Hindlimb muscle (tissue), 1 donor: ENCODE results near the gene DLD. TPM values are rescaled to one million over a fixed set of nuclear protein-coding genes. Genes with fewer than 3 reads are reported as not detected.
"Not testable (repeated sequence)": the region's sequence is repeated elsewhere in the genome, so short reads cannot be mapped to it uniquely, and the experiment has no call there.

Experiments
- DNase-seq: peaks from one replicate; pipeline ENCODE4 v3.0.0-alpha.2; 2013
- polyA plus RNA-seq: library from polyadenylated mRNA; unstranded; fragments of 120-200 nt; gene quantifications from one replicate; pipeline ENCODE4 v1.2.1, GENCODE V29; 2013; ENCODE audit not compliant: insufficient read length

Gene DLD
- polyA plus RNA-seq, 1 donor, result 77.9 TPM

DNA sequence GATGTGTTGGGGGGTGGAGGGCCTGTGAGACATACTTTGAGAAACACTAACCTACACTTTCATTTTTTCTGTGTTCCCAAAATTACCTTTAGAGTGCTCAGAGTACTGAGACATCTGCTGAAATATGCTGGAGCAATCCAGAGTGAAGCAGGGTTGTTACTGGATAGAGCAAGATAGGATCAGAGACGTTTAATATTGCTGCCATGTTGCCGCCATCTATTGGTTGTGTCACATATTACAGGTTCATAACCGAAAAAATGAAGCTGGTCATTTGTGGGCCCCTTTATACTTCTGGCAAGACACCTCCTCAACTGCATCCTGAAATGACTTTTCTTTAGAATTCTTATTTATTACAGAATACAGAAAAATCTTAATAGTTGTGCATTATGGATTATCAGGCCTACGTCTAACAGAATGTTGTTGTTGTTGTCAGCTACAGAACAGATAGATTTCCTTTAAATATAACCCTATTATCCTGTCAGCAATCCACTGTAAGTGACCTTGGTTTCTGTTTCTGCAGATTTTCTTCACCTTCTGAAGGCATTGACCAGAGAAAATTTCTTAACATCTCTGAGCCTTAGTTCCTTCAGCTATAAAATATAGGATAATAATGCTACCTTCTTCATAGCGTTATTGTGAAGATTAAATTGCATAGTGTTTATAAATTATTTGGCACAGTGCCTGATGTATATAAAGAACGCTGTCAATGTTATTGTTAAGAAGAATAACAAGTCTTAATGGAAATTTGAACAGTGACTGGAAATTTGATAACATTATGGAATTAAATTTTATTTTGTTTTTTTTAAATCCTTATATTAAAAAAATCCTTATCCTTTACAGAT, 16.2 kb upstream of the DLD start:
- DNase-seq, result peak; percentile 55

DNA sequence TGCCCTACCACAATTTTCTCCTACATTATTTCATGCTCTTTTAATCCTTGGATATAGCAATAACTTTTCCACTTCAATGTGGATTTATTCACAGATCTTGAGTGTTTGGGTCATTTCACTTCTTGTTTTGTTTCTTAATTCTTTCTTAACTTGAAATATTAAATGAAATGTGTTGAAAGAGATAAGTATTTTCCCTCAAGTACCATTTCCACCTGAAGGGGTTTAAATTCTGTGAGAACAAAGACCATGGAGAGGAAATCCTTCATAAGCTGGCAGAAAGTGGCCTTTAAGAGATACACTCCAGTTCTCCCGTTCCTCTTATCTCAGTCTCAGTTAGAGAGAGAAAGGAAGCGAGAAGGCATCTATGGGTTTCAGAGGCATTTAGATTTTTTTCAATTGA, 14.1 kb upstream of the DLD start:
- no peak for DNase-seq

DNA sequence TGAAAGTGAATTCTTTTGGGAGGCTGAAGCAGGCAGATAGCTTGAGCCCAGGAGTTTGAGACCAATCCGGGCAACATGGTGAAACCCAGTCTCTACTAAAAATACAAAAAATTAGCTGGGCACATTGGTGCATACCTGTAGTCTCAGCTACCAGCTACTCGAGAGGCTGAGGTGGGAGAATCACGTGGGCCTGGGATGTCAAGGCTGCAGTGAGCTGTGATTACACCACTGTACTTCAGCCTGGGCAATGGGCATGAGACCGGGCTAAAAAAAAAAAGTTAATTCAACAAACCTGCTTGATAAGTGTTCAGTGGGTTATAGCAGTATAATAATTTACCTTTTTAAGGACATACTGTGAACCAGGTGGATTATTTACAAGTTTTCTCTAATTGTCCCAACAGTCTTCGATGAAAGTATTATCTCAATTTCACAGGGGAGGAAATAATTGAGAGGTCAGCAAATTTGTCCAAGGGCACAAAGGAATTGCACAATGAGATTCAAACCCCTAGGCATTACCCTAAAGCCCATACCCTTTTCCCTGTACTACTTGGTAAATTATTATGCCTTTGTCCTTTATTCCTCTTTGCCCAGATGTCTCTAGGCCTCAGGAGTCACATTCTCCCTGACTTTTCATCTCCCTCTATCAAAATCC, 13.1 kb upstream of the DLD start:
- DNase-seq, result no peak

DNA sequence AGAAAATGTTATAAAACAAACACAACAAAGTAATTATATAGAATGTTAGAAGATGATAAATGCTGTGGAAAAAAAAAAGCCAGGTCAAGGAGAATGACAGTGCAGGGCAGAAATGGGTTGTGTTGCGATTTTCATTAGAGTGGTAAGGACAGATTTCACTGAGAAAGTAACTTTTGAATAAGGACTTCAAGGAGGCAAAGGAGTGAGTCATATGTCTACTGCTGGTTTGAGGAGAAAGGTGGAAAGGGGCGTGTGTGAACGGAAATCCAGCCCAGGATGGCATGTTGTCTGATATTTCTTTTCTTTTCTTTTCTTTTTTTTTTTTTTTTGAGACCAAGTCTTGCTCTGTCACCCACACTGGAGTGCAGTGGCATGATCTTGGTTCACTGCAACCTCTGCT, 12.3 kb upstream of the DLD start:
- no peak for DNase-seq

DNA sequence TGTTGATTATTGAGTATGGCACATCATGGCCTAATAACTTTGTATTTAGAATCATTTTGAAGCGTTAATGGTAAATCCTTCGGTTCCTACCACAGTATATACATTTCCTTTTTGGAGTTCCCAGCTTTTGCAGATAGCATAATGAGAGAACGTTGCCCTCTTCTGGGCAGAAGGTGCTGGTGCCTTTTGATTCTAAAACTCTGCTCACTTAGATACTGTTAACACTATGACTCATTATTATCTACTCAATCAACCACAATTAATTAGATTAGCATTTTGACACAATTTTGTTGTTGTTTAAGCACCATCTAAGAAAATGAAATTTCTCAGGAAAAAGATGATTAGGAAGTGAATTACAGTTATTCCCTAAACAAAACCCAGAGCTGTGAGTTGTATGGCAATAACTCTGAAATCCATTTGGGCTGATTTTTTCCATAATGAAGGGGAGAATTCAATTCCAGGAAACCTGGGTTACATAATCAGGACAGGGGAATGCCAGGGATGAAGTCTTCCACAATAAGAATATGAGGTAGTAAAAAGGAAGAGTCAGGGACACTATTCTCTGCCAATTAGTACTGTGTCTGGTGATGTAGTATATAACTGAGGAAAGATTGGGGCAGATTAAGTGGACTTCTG, 11.5 kb upstream of the DLD start:
- DNase-seq, result no peak

DNA sequence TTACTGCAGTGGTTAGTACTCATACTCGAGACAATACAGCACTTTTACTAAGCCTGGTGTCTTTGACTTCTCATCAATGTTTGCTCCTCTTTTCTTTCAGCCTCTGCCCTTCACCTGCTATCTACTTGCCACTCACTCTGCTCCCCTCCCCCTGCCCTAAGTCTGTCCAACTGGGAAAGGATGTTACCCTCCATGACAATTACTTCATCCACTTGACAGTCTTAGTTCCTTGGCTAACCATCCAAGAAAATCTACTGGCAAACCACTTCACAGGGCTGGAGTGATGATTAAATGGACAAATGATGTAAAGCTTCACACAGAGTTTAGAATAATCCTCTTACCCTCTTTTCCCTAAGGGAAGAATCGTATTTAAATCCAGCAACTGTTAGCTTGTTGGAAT, 8.2 kb upstream of the DLD start:
- DNase-seq, result no peak

DNA sequence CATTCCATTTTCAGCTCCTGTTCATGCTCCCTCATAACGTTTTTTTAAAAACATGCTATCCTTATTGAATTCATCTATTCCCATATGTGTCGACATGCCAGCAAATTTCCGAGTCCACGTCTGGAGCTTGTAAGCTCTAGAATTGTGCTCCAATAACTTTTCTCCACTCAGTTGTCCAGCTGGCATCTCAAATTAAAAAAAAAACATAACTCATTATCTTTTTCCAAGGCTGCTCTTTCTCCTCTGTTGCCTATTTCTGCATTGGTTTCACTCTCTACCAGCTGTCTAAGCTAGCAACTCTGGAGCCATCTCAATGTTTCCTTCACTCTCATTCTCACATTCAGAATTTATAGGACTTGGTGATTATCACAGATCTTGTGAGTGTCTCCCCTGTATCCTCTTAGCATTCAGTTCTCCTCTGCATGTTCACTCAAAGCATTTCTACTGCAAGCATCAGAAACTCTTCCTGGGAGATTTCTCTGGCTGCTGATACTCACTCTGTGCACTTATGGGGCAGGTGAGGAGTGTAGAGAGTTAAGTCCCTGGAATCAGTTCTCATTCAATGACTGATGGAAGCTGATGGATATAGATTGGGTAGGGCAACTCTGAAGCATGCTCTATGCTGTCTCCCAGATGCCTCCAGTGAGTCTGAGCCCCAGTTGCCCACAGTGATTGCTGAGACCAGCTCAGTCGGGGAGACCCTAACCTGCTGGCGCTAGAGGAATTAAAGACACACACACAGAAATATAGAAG, 6.7 kb upstream of the DLD start:
- no peak for DNase-seq

DNA sequence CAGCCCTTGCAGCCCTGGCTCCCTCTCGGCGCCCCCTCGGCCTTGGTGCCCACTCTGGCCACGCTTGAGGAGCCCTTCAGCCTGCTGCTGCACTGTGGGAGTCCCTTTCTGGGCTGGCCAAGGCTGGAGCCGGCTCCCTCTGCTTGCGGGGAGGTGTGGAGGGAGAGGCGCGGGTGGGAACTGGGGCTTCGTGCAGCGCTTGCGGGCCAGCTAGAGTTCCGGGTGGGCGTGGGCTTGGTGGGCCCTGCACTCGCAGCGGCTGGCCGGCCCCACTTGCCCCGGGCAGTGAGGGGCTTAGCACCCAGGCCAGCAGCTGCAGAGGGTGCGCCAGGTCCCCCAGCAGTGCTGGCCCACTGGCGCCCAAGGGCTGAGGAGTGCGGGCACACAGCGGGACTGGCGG, 3.2 kb upstream of the DLD start:
- DNase-seq, result not testable (repeated sequence)

DNA sequence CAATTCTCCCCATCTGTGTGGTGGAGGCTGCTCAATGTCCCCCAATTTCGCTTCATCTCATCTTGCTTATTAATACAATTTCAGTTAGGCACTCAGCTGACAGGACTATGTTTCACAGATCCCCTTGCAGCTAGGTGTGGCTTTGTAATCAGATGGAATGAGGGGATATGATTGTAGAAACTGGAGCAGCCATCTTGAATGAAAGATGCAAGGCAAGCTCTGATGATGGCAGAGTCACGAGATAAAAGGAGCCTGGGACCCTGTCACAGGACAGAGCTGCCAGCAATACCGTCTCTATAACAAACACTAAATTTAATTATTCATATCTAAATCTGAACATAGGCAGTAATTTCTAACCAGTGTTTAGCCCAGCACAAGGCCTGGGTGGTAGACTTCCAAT, 991 bp upstream of the DLD start:
- DNase-seq, result no peak

DNA sequence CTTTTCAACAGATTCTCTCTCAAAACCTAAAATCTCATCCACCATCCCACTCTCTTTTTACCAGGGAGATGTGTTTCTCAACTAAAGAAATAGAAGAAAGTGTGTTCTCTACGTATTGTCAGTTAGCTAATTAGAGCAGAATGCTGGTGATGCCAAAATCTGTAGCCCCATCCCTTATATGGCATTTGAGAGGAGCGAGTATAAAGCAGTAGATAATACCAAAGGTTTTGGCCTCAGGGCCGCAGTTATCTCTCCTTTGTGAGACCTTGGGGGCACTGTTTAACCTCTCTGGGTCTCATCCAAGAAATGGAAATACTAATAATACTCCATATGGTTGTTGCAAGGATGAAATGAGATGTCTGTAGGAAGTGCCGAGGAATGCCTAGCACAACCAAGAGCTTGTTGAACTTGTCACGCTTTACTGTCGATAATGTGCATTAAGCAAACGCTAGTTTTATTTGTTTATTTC, 456 bp upstream of the DLD start:
- DNase-seq, result no peak

DNA sequence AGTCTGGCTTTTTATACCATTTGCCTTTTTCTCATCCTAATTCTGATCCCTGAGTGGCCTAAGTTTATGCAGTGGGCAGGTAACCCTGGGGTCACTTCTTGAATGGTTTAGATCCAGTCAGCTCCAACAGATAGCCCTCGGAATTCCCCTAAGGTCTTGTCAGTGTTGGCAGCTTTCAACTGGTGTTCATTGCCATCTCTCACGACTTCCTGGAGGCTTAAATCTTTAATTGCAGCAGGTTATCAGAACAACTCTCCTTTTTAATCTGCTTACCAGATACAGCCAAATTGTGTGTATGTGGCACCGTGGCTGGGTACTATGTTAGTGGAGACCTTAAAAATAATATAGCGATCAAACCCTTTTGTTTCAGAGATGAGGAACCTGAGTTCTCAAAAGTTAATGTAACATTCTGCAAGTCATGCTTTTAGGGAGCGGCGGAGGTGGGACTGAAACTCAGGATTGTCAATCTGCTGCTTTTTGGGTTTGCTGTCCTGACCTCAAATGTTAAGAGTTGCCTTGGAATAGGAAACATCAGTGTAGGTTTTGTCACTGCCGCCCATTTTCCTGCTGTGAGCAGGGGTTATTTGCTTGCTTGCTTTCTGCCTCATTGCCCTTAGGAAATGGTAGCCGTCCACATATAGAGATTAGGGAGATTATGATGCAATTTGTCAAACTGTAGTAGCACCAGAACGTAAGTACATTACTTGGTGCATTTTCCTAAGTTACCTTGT, 818 bp downstream of the DLD start:
- DNase-seq, result no peak

DNA sequence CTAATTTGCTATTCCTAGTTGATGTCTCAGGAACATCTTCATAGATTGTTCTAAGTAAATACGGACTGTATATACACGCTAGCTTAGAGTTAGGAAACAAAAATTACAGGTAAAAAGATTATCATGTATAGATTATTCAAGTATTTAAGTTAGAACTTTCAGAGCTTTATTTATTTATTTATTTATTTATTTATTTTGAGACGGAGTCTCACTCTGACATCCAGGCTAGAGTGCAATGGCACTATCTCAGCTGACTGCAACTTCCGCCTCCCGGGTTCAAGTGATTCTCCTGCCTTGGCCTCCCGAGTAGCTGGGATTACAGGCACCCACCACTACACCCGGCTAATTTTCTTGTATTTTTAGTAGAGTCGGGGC, 1.4 kb downstream of the DLD start:
- DNase-seq, result not testable (repeated sequence)

DNA sequence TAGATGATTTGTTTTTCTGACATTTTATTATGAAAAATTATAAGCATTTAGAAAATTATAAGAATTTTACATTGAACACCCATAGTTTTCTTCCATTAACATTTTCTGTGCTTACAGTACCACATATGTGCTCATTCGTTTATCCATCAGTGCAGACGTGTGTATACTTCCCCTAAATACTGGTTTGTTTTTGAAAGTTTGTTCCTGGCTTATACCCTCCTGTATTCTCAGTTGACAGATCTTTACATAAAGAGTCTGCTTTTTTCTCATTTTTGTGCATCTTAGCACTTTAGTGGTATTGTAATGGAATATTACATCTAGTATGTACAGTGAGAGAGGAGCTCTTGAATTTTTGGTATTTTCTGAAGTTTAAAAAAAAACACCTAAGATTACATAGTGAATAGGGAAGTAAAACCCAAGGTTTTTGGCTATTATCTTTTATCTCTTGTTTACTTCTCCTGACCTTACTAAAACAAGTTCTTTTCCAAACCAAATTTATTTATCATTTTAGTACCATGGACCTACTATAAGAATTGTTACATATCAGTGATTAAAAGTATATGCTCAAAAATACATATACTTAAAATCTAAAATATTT, 8.1 kb downstream of the DLD start:
- DNase-seq, result no peak

DNA sequence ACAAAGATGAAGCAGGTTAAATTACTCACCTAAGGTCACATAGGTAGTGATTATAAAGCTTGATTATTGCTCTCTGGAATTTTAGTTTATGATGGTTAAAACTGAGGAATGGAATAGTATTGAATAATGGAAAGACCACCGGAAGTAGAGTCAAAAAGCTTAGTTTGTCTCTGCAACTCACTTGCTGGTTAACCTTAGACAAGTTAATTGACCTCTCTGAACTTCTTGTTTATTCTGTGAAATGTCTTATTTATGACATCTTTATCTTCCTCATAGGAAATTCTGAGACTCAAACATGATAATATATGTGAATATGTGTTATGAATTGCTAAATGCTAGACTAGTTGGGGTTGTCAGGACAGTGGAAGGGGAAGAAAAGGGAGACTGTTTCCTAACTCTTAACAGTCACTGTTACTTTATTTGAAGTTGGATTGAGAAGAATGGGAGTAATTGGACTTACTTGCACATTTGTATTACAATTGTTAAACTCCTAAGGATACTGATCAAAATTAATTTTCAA, 9.6 kb downstream of the DLD start:
- no peak for DNase-seq

DNA sequence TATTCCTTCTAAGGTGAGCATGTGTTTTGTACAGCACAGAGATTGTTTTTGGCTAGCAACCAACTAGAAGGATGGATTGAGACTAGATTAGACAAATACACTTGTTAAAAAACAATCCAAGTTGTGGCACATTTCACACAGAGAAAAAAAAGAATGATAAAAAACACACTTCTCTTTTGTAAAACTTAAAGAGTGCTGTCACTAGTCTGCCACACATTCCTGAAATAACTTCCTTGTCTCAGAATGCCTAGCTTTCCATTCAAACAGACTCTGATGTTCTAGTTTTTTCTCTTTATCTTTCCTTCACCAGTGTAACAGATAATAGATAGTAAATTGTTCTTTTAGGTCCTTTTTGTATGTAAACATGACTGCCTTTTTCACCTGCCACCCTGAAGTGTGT, 11.4 kb downstream of the DLD start:
- DNase-seq, result no peak

DNA sequence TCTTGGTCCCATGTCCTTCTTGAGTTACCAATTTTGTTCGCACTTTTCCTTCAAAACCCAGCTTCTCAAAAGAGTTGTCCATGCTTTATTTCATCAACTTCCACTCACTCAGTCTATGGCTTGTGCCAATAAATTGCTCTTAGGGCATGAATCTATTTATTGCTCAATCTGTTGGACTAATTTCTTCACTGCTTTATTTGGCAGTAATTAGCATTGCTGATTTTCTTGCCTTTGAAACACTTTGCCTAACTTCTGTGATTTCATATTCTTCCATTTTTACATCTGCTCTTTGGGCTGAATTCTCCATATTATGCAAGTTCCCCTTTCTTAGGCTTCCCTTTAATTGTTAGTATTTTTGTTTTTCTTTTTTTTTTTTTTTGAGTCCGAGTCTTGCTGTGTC, 16.8 kb downstream of the DLD start:
- DNase-seq, result no peak

DNA sequence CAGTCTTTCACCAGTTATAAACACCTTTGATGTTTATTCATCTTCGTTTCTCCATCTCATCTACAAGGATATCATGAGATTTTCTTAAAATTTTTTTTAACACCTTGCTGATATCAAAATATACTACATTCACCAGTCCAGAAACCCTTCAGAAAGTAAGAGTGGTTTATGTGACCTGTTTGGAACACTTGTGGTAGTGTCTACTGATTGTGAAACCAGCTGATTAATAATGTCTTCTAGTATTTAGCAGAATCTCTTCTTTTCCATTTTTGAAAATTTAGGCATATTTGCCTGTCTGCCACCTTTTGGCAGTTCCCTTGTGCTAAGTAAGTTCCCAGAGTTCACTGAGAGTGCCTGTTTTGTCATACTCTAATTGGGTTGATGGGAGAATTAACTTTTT, 18.5 kb downstream of the DLD start:
- DNase-seq, result no peak

DNA sequence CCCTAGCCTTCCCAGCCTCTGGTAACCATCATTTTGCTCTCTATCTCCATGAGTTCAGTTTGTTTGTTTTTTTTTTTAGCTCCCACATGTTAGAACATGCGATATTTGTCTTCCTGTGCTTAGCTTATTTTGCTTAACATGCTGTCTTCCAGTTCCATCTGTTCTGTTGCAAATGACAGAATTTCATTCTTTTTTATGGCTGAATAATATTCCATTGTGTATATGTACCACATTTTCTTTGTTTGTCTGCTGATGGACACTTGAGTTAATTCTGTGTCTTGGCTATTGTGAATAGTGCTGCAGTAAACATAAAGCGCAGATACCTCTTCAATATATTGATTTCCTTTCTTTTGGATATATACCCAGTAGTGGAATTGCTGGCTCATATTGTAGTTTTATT, 21.0 kb downstream of the DLD start:
- no peak for DNase-seq

DNA sequence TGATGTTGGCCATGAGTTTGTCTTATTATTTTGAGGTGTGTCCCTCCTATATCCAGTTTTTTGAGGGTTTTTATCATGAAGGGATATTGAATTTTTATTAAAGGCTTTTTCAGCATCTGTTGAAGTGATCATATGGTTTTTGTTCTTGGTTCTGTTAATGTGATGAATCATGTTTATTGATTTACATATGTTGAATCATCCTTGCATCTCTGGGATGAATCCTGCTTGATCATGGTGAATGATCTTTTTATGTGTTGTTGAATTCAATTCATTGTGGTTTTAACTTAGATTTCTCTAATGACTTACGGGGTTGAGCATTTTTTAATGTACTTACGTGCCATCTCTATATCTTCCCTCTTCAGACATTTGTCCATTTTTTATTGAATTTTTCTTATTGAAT, 22.9 kb downstream of the DLD start:
- no peak for DNase-seq

DNA sequence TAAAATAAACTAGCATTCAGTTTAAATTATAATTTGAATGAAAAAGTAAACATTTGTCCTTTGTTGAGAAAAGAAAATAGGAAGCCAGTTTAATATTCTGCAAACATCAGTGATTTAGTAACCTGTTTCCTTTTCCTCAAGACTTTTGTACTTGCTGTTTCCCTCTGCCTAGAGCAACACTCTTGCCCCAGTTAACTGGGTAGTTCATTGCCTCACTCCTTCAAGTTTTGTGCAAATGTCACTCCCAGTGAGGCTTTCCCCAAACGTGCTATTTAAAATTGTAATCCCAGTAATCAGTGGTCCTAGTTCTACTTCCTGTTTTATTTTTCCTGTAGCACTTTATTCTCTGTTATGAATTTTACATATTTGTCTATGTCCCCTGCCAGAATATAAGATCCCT, 23.8 kb downstream of the DLD start:
- no peak for DNase-seq

DNA sequence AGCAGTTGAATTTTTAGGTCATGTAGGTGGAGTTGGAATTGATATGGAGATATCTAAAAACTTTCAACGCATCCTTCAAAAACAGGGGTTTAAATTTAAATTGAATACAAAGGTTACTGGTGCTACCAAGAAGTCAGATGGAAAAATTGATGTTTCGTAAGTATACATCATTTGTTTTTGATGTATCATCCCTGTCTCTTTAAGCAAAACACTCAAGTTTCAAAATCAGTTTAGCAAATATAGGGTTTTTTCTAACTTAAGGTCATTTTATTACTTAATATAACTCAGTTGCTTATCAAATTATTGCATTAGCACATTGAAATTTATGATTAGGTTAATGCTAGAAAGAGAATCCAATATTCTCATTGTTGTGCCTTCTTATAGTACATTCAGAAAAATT, 24.6 kb downstream of the DLD start:
- no peak for DNase-seq
